Osteoblast (primary cell): Measurements from ENCODE around the gene STARD3. TPM values are rescaled to one million over a fixed set of nuclear protein-coding genes. Genes with fewer than 3 reads are reported as not detected.

Source experiments
- DNase-seq: peaks from one replicate; pipeline ENCODE4 v3.0.0; 2011; ENCODE audit warnings: low spot score, mixed read lengths; ENCODE audit not compliant: insufficient read length; ENCODE audit errors: missing footprints
- H2AFZ ChIP-seq: 2 replicates; pipeline ENCODE4 v1.6.0; 2011; ENCODE audit warnings: mild to moderate bottlenecking, low read length
- H3K27ac ChIP-seq: 2 replicates; pipeline ENCODE4 v1.5.1; 2011; ENCODE audit warnings: mild to moderate bottlenecking, low read depth, low read length, moderate library complexity
- H3K27me3 ChIP-seq: 2 replicates; pipeline ENCODE4 v1.6.0; 2012; ENCODE audit warnings: mild to moderate bottlenecking, control low read depth, inconsistent platforms, low read length, moderate library complexity; ENCODE audit not compliant: insufficient read depth
- H3K36me3 ChIP-seq: 2 replicates; pipeline ENCODE4 v1.5.1; 2011; ENCODE audit warnings: mild to moderate bottlenecking, low read length, control low read depth, moderate library complexity; ENCODE audit not compliant: insufficient read depth
- H3K4me1 ChIP-seq: 2 replicates; pipeline ENCODE4 v1.5.1; 2011; ENCODE audit warnings: mild to moderate bottlenecking, low read length, control low read depth, moderate library complexity; ENCODE audit not compliant: insufficient read depth
- H3K4me2 ChIP-seq: 2 replicates; pipeline ENCODE4 v1.6.0; 2011; ENCODE audit warnings: mild to moderate bottlenecking, low read length; ENCODE audit not compliant: insufficient read depth
- H3K4me3 ChIP-seq: fragments of 200-600 bp; sonication (generic); 3 replicates; pipeline ENCODE4 v1.5.1; 2012; ENCODE audit warnings: mild to moderate bottlenecking, low read length, inconsistent platforms; ENCODE audit not compliant: insufficient read depth
- H3K79me2 ChIP-seq: 2 replicates; pipeline ENCODE4 v1.6.0; 2012; ENCODE audit warnings: mild to moderate bottlenecking, low read length, control low read depth, inconsistent platforms; ENCODE audit not compliant: insufficient read depth
- H3K9me3 ChIP-seq: 2 replicates; pipeline ENCODE4 v1.5.1; 2011; ENCODE audit warnings: low read depth, low read length, control low read depth
- H4K20me1 ChIP-seq: 2 replicates; pipeline ENCODE4 v1.6.0; 2012; ENCODE audit warnings: mild to moderate bottlenecking, low read length, control low read depth; ENCODE audit not compliant: insufficient read depth
- total RNA-seq: library from RNA; depleted of rRNA; stranded (reverse); fragments of >200 nt; gene quantifications from 2 replicates; pipeline ENCODE4 v1.2.3, GENCODE V29; 2012
- TF ChIP-seq, protein P1 (sequence below): IDR thresholded peaks from 2 replicates; pipeline ENCODE4 v1.5.1; 2011; ENCODE audit warnings: mild to moderate bottlenecking, low read depth, low read length, moderate library complexity; ENCODE audit errors: extremely low read depth

The STARD3 gene
- total RNA-seq, 1 donor, result 35.8 TPM

DNA sequence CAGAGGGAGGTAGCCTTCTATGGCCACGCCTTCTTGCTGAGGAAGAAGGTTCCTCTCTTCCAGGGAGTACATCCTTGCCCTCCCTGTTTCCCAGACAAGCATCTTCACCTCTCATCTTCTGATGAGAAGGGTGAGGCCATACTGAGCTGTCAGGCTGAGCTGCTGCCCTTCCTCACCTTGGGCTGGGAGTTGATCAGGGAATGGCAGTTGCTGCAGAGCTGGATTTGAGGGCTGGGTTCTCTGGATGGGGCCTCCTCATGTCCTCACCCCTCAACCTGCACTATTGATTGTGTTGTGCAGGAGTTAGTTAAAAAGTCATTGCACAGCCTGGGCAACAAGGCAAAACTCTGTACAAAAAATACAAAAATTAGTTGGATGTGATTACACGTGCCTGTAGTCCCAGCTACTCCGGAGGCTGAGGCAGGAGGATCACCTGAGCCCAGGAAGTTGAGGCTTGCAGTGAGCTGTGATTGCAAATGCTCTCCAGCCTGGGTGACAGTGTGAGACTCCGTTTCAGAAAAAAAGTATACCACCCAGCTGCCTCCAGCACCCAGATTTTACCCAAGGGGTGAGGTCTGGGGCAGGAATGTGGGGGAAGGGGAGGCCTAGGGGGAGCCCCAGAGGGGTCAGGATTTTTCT is 65.0 kb downstream of the STARD3 start:
- Histone ChIP-seq H3K9me3 (no peaks in the 10 kb centered on the region), H3K27me3 (no peaks in the 10 kb centered on the region), H3K4me3 (peak overlapping the region; percentile 76), H3K36me3 (no peaks in the 10 kb centered on the region), H3K79me2 (peaks cover 67% of the 10 kb centered on the region), H4K20me1 (peaks cover 44% of the 10 kb centered on the region), H3K27ac (no peak overlapping the region), H3K4me1 (peaks cover 13% of the 10 kb centered on the region), H3K4me2 (peak overlapping the region; percentile 86), H2AFZ (no peak overlapping the region)
- DNase-seq, result peak; percentile 88
- TF ChIP-seq, protein P1, sequence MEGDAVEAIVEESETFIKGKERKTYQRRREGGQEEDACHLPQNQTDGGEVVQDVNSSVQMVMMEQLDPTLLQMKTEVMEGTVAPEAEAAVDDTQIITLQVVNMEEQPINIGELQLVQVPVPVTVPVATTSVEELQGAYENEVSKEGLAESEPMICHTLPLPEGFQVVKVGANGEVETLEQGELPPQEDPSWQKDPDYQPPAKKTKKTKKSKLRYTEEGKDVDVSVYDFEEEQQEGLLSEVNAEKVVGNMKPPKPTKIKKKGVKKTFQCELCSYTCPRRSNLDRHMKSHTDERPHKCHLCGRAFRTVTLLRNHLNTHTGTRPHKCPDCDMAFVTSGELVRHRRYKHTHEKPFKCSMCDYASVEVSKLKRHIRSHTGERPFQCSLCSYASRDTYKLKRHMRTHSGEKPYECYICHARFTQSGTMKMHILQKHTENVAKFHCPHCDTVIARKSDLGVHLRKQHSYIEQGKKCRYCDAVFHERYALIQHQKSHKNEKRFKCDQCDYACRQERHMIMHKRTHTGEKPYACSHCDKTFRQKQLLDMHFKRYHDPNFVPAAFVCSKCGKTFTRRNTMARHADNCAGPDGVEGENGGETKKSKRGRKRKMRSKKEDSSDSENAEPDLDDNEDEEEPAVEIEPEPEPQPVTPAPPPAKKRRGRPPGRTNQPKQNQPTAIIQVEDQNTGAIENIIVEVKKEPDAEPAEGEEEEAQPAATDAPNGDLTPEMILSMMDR, result no peak

DNA sequence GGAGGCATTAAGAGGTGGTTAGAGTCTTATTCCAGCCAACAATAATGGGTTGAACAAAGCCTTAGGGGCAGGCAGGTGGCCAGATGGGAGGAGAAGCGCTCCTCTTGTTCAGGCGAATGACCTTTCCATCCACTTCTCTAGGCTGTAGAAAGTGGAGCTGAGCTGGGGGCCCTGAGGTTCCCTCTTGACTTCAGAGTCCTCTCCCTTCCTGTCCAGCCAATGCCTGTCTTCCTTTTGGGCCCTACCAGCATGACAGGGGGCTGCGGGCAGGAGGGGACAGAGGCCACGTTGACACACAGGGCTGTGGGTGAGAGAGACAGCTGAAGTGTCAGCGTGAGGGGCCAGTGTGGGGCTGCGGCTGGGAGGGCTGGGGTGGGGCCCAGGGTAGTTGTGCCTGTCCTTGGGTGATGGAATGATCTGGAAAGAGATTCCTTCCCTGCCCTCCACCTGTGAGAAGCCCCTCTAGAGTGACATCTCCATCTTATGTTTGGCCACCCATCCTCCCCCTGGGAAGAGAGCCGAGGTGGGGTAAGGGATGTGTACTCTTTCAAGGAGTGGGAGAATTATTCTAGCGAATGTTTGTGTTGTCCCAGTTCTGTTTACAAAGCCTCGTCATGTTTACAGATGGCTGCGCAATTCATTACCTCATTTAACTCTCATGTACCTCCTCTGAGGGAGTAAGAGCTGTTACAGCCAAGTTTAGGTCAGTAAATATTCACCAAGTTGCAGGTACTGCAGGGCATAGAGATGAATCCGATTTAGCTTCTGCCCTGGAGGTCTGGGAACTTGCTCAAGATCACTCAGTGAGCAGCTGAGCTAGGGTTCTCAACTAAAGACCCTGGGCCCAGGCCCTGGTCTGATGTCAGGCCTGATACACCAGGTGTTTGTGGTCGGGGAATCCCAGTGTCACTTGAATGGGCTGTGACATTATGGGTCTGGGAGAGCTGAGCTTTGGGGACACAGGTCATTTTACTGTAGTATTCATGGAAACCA is 66.3 kb downstream of the STARD3 start:
- DNase-seq, result peak; percentile 62
- Histone ChIP-seq H3K27ac (no peak overlapping the region), H3K4me1 (peaks cover 13% of the 10 kb centered on the region), H2AFZ (no peak overlapping the region), H3K9me3 (no peaks in the 10 kb centered on the region), H3K27me3 (no peaks in the 10 kb centered on the region), H3K36me3 (peaks cover 8% of the 10 kb centered on the region), H3K79me2 (peaks cover 67% of the 10 kb centered on the region), H3K4me3 (no peak overlapping the region), H3K4me2 (no peak overlapping the region), H4K20me1 (peaks cover 48% of the 10 kb centered on the region)
- TF ChIP-seq, protein P1, result no peak

DNA sequence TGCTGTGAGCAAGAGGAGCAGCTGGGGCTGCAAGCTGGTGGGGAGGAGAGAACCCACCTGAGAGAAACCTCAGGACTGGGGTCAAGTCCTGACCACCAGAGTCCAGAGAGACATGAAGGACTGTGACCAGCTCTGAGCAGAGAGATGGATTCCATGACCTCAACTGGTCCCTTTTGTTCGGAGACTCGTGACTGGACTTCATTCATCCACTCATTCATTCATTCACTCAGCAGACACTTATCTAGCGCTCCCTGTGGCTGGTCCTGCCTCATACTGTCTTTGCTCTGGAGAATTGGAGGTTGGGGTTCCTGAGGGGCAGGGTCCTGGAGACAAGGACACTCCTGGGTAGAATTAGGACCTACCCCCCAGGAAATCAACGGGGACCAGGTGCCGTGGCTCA is 67.0 kb downstream of the STARD3 start:
- peak; percentile 32 for DNase-seq
- no peak overlapping the region for H3K4me2 ChIP-seq
- H4K20me1 ChIP-seq, result peaks cover 48% of the 10 kb centered on the region
- no peak overlapping the region for H2AFZ ChIP-seq
- H3K79me2 ChIP-seq, result peaks cover 67% of the 10 kb centered on the region
- TF ChIP-seq, protein P1, result no peak
- peaks cover 13% of the 10 kb centered on the region for H3K4me1 ChIP-seq
- H3K27me3 ChIP-seq, result no peaks in the 10 kb centered on the region
- H3K27ac ChIP-seq, result no peak overlapping the region
- H3K36me3 ChIP-seq, result peaks cover 14% of the 10 kb centered on the region
- no peaks in the 10 kb centered on the region for H3K9me3 ChIP-seq
- H3K4me3 ChIP-seq, result no peak overlapping the region
